ENCODE measurements around the gene WDR12. TPM values are rescaled to one million over a fixed set of nuclear protein-coding genes. Genes with fewer than 3 reads are reported as not detected.

Gene WDR12
- total RNA-seq, 2 experiments from 2014 or later = 6.2 to 7.7 TPM

DNA sequence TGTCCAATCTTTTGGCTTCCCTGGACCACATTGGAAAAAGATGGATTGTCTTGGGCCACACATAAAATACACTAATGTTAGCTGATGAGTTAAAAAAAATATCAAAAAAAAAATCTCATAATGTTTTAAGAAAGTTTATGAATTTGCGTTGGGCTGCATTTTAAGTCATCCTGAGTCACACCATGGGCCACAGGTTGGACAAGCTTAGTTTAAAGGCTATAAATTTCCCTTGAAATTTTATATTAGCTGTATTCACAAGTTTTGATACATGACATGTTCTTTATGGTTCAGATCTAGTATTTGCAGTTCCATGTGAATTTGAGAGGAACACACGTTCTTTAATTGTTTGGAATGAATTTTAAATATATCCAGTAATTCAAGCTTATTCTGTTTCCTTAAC is 22.5 kb upstream of the WDR12 start:
- H3K9me3 Mint-ChIP-seq = no peaks in the 10 kb centered on the region
- peaks cover 20% of the 10 kb centered on the region for H3K36me3 ChIP-seq (ENCODE audit: insufficient read depth, low read length)
- H3K9me3 ChIP-seq (ENCODE audit: control insufficient read depth in 1 of 2, insufficient read depth in 1 of 2, low read length in 2 of 2) = no peaks in the 10 kb centered on the region
- no peak overlapping the region for H3K4me3 ChIP-seq (ENCODE audit: low read length)
- H3K4me3 Mint-ChIP-seq = no peak overlapping the region
- intact Hi-C loops (cut with DNase I, micrococcal nuclease) = no loop called here
- H3K4me1 ChIP-seq (ENCODE audit: insufficient read depth, low read length) = no peaks in the 10 kb centered on the region
- H3K27ac Mint-ChIP-seq = no peak overlapping the region
- CTCF ChIA-PET = no interaction called here
- peaks cover 72% of the 10 kb centered on the region for H3K36me3 Mint-ChIP-seq (ENCODE audit: low read depth)
- peaks cover 4% of the 10 kb centered on the region for H3K4me1 Mint-ChIP-seq (ENCODE audit: low read depth)
- no peak overlapping the region for H3K27ac ChIP-seq (ENCODE audit: low read depth in 1 of 2, low read length in 2 of 2)
- ATAC-seq (ENCODE audit: poor library complexity) = no peak
- POLR2A ChIA-PET = no interaction called here
- H3K27me3 Mint-ChIP-seq = no peaks in the 10 kb centered on the region
- TF ChIP-seq, protein P1, sequence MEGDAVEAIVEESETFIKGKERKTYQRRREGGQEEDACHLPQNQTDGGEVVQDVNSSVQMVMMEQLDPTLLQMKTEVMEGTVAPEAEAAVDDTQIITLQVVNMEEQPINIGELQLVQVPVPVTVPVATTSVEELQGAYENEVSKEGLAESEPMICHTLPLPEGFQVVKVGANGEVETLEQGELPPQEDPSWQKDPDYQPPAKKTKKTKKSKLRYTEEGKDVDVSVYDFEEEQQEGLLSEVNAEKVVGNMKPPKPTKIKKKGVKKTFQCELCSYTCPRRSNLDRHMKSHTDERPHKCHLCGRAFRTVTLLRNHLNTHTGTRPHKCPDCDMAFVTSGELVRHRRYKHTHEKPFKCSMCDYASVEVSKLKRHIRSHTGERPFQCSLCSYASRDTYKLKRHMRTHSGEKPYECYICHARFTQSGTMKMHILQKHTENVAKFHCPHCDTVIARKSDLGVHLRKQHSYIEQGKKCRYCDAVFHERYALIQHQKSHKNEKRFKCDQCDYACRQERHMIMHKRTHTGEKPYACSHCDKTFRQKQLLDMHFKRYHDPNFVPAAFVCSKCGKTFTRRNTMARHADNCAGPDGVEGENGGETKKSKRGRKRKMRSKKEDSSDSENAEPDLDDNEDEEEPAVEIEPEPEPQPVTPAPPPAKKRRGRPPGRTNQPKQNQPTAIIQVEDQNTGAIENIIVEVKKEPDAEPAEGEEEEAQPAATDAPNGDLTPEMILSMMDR (IDR thresholded peaks at IDR 0.05) = no peak
- H3K27me3 ChIP-seq (ENCODE audit: control insufficient read depth in 1 of 2, insufficient read depth in 2 of 2, low read length in 2 of 2) = no peaks in the 10 kb centered on the region
- DNase-seq = no peak

DNA sequence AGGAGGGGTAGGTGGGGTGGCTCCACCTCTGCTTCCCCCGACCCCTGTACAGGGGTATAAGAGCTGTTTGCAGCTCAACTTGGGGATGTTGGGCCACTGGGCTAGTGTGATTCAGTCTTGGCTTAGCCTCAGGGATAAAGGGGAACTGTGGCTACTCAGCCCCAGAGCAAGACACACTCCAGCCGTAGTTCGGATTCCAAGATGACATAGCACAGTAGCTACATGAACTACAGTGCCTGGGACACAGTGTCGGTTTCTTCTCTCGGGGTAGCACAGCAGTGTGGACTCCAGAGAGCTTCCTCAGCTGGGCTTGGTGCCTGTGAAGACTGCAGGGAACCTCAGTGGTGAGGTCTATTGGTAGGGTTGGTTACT is 21.7 kb upstream of the WDR12 start:
- peaks cover 4% of the 10 kb centered on the region for H3K4me1 Mint-ChIP-seq (ENCODE audit: low read depth)
- TF ChIP-seq, protein P1 (IDR thresholded peaks at IDR 0.05) = no peak
- H3K4me3 Mint-ChIP-seq = no peak overlapping the region
- DNase-seq (no peak), ATAC-seq (ENCODE audit: poor library complexity) (no peak)
- H3K36me3 ChIP-seq (ENCODE audit: insufficient read depth, low read length) = peaks cover 18% of the 10 kb centered on the region
- H3K27me3 ChIP-seq (ENCODE audit: control insufficient read depth in 1 of 2, insufficient read depth in 2 of 2, low read length in 2 of 2) = no peaks in the 10 kb centered on the region
- H3K9me3 Mint-ChIP-seq = no peaks in the 10 kb centered on the region
- H3K36me3 Mint-ChIP-seq (ENCODE audit: low read depth) = peaks cover 70% of the 10 kb centered on the region
- ChIA-PET POLR2A (no interaction called here), CTCF (no interaction called here)
- H3K27ac Mint-ChIP-seq = no peak overlapping the region
- H3K9me3 ChIP-seq (ENCODE audit: control insufficient read depth in 1 of 2, insufficient read depth in 1 of 2, low read length in 2 of 2) = no peaks in the 10 kb centered on the region
- no peaks in the 10 kb centered on the region for H3K4me1 ChIP-seq (ENCODE audit: insufficient read depth, low read length)
- H3K4me3 ChIP-seq (ENCODE audit: low read length) = no peak overlapping the region
- intact Hi-C loops (cut with DNase I, micrococcal nuclease) = no loop called here
- H3K27ac ChIP-seq (ENCODE audit: low read depth in 1 of 2, low read length in 2 of 2) = no peak overlapping the region
- no peaks in the 10 kb centered on the region for H3K27me3 Mint-ChIP-seq

DNA sequence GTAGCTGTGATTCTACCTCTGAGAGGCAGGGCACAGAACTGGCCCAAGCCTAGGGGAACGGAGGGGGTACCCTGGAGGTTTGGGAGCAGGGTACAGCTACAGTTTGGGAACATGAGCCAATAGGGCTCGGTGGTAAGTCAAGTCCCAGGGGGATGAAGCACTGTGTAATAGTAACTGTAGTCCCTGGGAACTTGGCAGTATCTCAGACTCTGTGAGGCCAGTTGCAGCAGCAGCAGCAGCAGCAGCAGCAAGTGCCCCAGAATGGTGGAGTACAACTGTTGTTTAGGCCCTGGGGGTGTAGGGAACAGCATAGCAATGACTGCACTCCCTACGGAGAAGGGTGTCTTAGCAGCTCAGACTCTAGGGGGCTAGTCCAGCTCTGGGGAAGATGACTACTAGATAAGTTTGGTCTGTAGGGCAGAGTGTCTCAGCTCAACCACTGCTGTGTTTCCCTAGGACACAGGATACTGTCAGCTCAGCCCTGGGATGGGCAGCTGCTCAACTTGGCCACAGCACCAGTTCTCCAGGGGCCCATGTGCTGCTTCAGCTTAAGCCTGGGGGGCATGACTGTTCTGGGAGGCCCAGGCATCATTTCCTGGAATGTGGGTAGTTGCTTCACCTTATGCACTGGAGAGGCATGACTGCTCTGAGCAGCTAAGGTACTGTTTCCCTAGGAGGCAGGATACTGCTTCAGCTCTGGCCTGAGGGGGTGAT is 21.1 kb upstream of the WDR12 start:
- H3K27ac Mint-ChIP-seq = no peak overlapping the region
- peaks cover 74% of the 10 kb centered on the region for H3K36me3 Mint-ChIP-seq (ENCODE audit: low read depth)
- Histone ChIP-seq H3K27ac (ENCODE audit: low read depth in 1 of 2, low read length in 2 of 2) (no peak overlapping the region), H3K27me3 (ENCODE audit: control insufficient read depth in 1 of 2, insufficient read depth in 2 of 2, low read length in 2 of 2) (no peaks in the 10 kb centered on the region), H3K4me3 (ENCODE audit: low read length) (no peak overlapping the region), H3K4me1 (ENCODE audit: insufficient read depth, low read length) (no peaks in the 10 kb centered on the region), H3K36me3 (ENCODE audit: insufficient read depth, low read length) (peaks cover 18% of the 10 kb centered on the region), H3K9me3 (ENCODE audit: control insufficient read depth in 1 of 2, insufficient read depth in 1 of 2, low read length in 2 of 2) (no peaks in the 10 kb centered on the region)
- H3K27me3 Mint-ChIP-seq = no peaks in the 10 kb centered on the region
- ATAC-seq (ENCODE audit: poor library complexity) (no peak), DNase-seq (no peak)
- TF ChIP-seq, protein P1 (IDR thresholded peaks at IDR 0.05) = no peak
- H3K4me1 Mint-ChIP-seq (ENCODE audit: low read depth) = peaks cover 4% of the 10 kb centered on the region
- POLR2A ChIA-PET = no interaction called here
- intact Hi-C loops (cut with DNase I, micrococcal nuclease) = no loop called here
- no peak overlapping the region for H3K4me3 Mint-ChIP-seq
- H3K9me3 Mint-ChIP-seq = no peaks in the 10 kb centered on the region
- CTCF ChIA-PET = no interaction called here
